CD14-positive monocyte (primary cell): ENCODE measurements around the gene JAM3. TPM values are rescaled to one million over a fixed set of nuclear protein-coding genes. Genes with fewer than 3 reads are reported as not detected.

ENCODE experiments used
- DNase-seq, 3 donors: peaks; one replicate each; pipeline ENCODE4 v3.0.0-alpha.2; 2011 to 2022
- H2AFZ ChIP-seq: 2 replicates; pipeline ENCODE4 v1.6.0; 2012; ENCODE audit warnings: mild to moderate bottlenecking, low read depth, low read length, inconsistent platforms; ENCODE audit not compliant: insufficient read depth, poor library complexity, severe bottlenecking
- H3K27ac ChIP-seq, 2 donors: 1 replicate in 1 of 2; 2 replicates in 1 of 2; pipeline ENCODE4 v1.5.1; 2012 to 2013; ENCODE audit warnings: low read length in 2 of 2, control low read depth in 1 of 2, inconsistent platforms in 1 of 2, low read depth in 1 of 2, mild to moderate bottlenecking in 1 of 2
- H3K27me3 ChIP-seq, 2 donors: one replicate each; pipeline versions ENCODE4 v1.6.0 to v1.6.1; 2011 to 2013; ENCODE audit warnings: low read length in 2 of 2; ENCODE audit not compliant: control insufficient read depth in 2 of 2, insufficient read depth in 2 of 2
- H3K36me3 ChIP-seq, 2 donors: replicated peaks in 1 of 2; 1 replicate in 1 of 2; 2 replicates in 1 of 2; pipeline versions ENCODE4 v1.5.1 to v1.6.1; 2012 to 2013; ENCODE audit warnings: low read length in 2 of 2, control low read depth in 1 of 2, inconsistent platforms in 1 of 2, mild to moderate bottlenecking in 1 of 2; ENCODE audit not compliant: insufficient read depth in 2 of 2, control insufficient read depth in 1 of 2
- H3K4me1 ChIP-seq, 2 donors: 1 replicate in 1 of 2; 2 replicates in 1 of 2; pipeline versions ENCODE4 v1.5.1 to v1.6.1; 2012 to 2013; ENCODE audit warnings: low read length in 2 of 2, control low read depth in 1 of 2, inconsistent platforms in 1 of 2, mild to moderate bottlenecking in 1 of 2, moderate library complexity in 1 of 2; ENCODE audit not compliant: insufficient read depth in 2 of 2, control insufficient read depth in 1 of 2
- H3K4me2 ChIP-seq: replicated peaks from 2 replicates; pipeline ENCODE3; 2012; ENCODE audit warnings: low read length, moderate library complexity, mild to moderate bottlenecking; ENCODE audit not compliant: poor library complexity, severe bottlenecking; ENCODE audit errors: extremely low read depth
- H3K4me3 ChIP-seq, 3 experiments: fragments of 200-600 bp in 1 of 3; sonication (generic) in 1 of 3; replicated peaks in 1 of 3; 1 replicate in 2 of 3; 2 replicates in 1 of 3; pipeline ENCODE4 v1.5.1; 2011 to 2013; ENCODE audit warnings: low read length in 3 of 3, mild to moderate bottlenecking in 3 of 3, control low read depth in 2 of 3, low read depth in 2 of 3, inconsistent platforms in 1 of 3, moderate library complexity in 1 of 3
- H3K79me2 ChIP-seq: 2 replicates; pipeline ENCODE4 v1.6.0; 2012; ENCODE audit warnings: mild to moderate bottlenecking, control low read depth, inconsistent platforms, low read length, moderate library complexity; ENCODE audit not compliant: insufficient read depth
- H3K9ac ChIP-seq: 2 replicates; pipeline ENCODE4 v1.6.0; 2017; ENCODE audit warnings: low read length, mild to moderate bottlenecking; ENCODE audit not compliant: insufficient read depth, poor library complexity, severe bottlenecking
- H3K9me3 ChIP-seq, 2 donors: replicated peaks in 1 of 2; 1 replicate in 1 of 2; 2 replicates in 1 of 2; pipeline versions ENCODE4 v1.5.1 to v1.6.1; 2012 to 2013; ENCODE audit warnings: low read length in 2 of 2, control low read depth in 1 of 2; ENCODE audit not compliant: control insufficient read depth in 1 of 2, insufficient read depth in 1 of 2
- H4K20me1 ChIP-seq: 2 replicates; pipeline ENCODE4 v1.6.0; 2012; ENCODE audit warnings: mild to moderate bottlenecking, low read length, control low read depth, moderate library complexity; ENCODE audit not compliant: insufficient read depth
- H3K27ac Mint-ChIP-seq, 7 donors: one replicate each; pipeline ENCODE4 v1.8.0; 2020; ENCODE audit warnings: mild to moderate bottlenecking in 7 of 7, mixed read lengths in 7 of 7, moderate library complexity in 6 of 7, inconsistent platforms in 2 of 7
- H3K27me3 Mint-ChIP-seq, 3 donors: one replicate each; pipeline ENCODE4 v1.8.0; 2021 to 2022; ENCODE audit warnings: low read depth in 3 of 3, mild to moderate bottlenecking in 3 of 3, mixed read lengths in 3 of 3, moderate library complexity in 3 of 3, inconsistent platforms in 1 of 3
- H3K36me3 Mint-ChIP-seq, 2 donors: one replicate each; pipeline ENCODE4 v1.8.0; 2020; ENCODE audit warnings: mixed read lengths in 2 of 2, inconsistent platforms in 1 of 2, mild to moderate bottlenecking in 1 of 2
- H3K4me1 Mint-ChIP-seq: one replicate; pipeline ENCODE4 v1.8.0; 2020; ENCODE audit warnings: mild to moderate bottlenecking, mixed read lengths
- H3K4me3 Mint-ChIP-seq, 2 donors: one replicate each; pipeline ENCODE4 v1.8.0; 2020; ENCODE audit warnings: mild to moderate bottlenecking in 2 of 2, mixed read lengths in 2 of 2, moderate library complexity in 1 of 2
- H3K9me3 Mint-ChIP-seq, 7 donors: one replicate each; pipeline ENCODE4 v1.8.0; 2020 to 2022; ENCODE audit warnings: mixed read lengths in 7 of 7, mild to moderate bottlenecking in 6 of 7, moderate library complexity in 6 of 7, inconsistent platforms in 2 of 7
- WGBS: methylation state at CpG from one replicate; pipeline ENCODE4 v1.1.5; 2013; ENCODE audit warnings: missing lambda C conversion rate; ENCODE audit not compliant: insufficient coverage; 5-methylcytosine and 5-hydroxymethylcytosine counted together
- intact Hi-C, 2 donors: fragments of 100-400 bp; cut with micrococcal nuclease; formaldehyde crosslinking; loops; one replicate each; pipeline versions ENCODE4 v1.15.0 to v1.15.1; 2023
- polyA plus RNA-seq, 3 donors: library from polyadenylated mRNA; depleted of rRNA in 1 of 3; unstranded in 2 of 3; stranded (reverse) in 1 of 3; fragments of 300-500 nt in 2 of 3; fragments of >200 nt in 1 of 3; fragmentation: Illumina TruSeq in 2 of 3; gene quantifications; 1 replicate in 2 of 3; 2 replicates in 1 of 3; pipeline ENCODE4 v1.2.3, GENCODE V29; 2012 to 2021
- TF ChIP-seq, protein P1 (sequence below): fragments of 200-600 bp; IDR thresholded peaks from one replicate; pipeline ENCODE4 v1.8.0; 2022; ENCODE audit warnings: antibody characterized with exemption, mild to moderate bottlenecking

Gene JAM3
- polyA plus RNA-seq, 3 donors: 0.03 to 0.25 (median 0.12) TPM

- 98% methylated on average over 10 of the region's 13 CpGs for WGBS
- Histone ChIP-seq H3K36me3 (no peaks in the 10 kb centered on the region), H3K4me1 (no peaks in the 10 kb centered on the region), H4K20me1 (no peaks in the 10 kb centered on the region), H3K79me2 (no peaks in the 10 kb centered on the region), H3K9ac (no peak overlapping the region), H3K4me2 (no peak overlapping the region), H3K9me3 (no peaks in the 10 kb centered on the region), H3K27me3 (no peaks in the 10 kb centered on the region), H3K27ac (no peak overlapping the region), H2AFZ (no peak overlapping the region), H3K4me3 (no peak overlapping the region)
- no peak for DNase-seq
- TF ChIP-seq, protein P1, sequence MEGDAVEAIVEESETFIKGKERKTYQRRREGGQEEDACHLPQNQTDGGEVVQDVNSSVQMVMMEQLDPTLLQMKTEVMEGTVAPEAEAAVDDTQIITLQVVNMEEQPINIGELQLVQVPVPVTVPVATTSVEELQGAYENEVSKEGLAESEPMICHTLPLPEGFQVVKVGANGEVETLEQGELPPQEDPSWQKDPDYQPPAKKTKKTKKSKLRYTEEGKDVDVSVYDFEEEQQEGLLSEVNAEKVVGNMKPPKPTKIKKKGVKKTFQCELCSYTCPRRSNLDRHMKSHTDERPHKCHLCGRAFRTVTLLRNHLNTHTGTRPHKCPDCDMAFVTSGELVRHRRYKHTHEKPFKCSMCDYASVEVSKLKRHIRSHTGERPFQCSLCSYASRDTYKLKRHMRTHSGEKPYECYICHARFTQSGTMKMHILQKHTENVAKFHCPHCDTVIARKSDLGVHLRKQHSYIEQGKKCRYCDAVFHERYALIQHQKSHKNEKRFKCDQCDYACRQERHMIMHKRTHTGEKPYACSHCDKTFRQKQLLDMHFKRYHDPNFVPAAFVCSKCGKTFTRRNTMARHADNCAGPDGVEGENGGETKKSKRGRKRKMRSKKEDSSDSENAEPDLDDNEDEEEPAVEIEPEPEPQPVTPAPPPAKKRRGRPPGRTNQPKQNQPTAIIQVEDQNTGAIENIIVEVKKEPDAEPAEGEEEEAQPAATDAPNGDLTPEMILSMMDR: no peak
- intact Hi-C loops: no loop called here
- peaks cover 0 to 4% (median 0%) of the 10 kb centered on the region in 7 donors for H3K9me3 Mint-ChIP-seq
- no peaks in the 10 kb centered on the region for H3K36me3 Mint-ChIP-seq
- H3K27ac Mint-ChIP-seq: peak overlapping the region in 1 of 7 donors; percentile 20
- H3K27me3 Mint-ChIP-seq: peaks cover 6 to 15% (median 10%) of the 10 kb centered on the region in 3 donors
- no peak overlapping the region for H3K4me3 Mint-ChIP-seq
- no peaks in the 10 kb centered on the region for H3K4me1 Mint-ChIP-seq
These were observed 48.3 kb upstream of the JAM3 start for GRCh38 chr11:134020598-134020997.

DNA sequence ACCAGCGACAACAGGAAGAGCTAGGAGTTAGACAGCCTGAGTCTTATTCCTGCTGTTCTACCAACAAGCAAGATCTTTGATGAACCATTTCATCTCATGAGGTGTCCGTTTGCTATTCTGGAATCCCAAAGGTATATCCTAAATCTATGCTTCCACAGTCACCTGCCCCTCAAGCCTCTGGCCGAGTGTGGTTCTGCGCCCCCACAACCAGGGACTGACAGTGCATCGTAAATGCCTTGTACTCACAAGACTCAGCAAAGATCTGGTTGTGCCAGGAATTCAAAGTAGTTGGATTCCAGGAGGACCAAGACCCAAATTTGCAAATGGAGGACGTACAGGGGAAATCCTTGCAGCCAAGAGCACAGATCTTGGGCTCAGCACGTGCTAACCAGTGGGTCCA, 47.5 kb upstream of the JAM3 start:
- Histone ChIP-seq H3K9ac (no peak overlapping the region), H3K27me3 (no peaks in the 10 kb centered on the region), H3K27ac (no peak overlapping the region), H4K20me1 (no peaks in the 10 kb centered on the region), H2AFZ (no peak overlapping the region), H3K36me3 (no peaks in the 10 kb centered on the region), H3K9me3 (no peaks in the 10 kb centered on the region), H3K4me1 (no peaks in the 10 kb centered on the region), H3K79me2 (no peaks in the 10 kb centered on the region), H3K4me2 (no peak overlapping the region), H3K4me3 (no peak overlapping the region)
- TF ChIP-seq, protein P1: no peak
- intact Hi-C loops: no loop called here
- H3K4me3 Mint-ChIP-seq: no peak overlapping the region
- H3K9me3 Mint-ChIP-seq: peaks cover 0 to 4% (median 0%) of the 10 kb centered on the region in 7 donors
- peaks cover 2 to 14% (median 10%) of the 10 kb centered on the region in 3 donors for H3K27me3 Mint-ChIP-seq
- H3K4me1 Mint-ChIP-seq: no peaks in the 10 kb centered on the region
- no peak overlapping the region for H3K27ac Mint-ChIP-seq
- DNase-seq: no peak
- H3K36me3 Mint-ChIP-seq: no peaks in the 10 kb centered on the region
- 98% methylated on average over 5 of the region's 7 CpGs for WGBS
